ENCODE results near the gene SEZ6L.

SEZ6L gene

GRCh38 chr22:26327306-26327705 lies 158.0 kb downstream of the SEZ6L start:
- H3K4me1 ChIP-seq (ENCODE audit: insufficient read depth, low read length, poor library complexity, severe bottlenecking) = no peaks in the 10 kb centered on the region
- TF ChIP-seq EZH2phosphoT487 (IDR thresholded peaks at IDR 0.05; ENCODE audit: borderline replicate concordance) = no peak
- TF ChIP-seq CTCF (conservative IDR thresholded peaks at IDR 0.05; ENCODE audit: low read length) = no peak

DNA sequence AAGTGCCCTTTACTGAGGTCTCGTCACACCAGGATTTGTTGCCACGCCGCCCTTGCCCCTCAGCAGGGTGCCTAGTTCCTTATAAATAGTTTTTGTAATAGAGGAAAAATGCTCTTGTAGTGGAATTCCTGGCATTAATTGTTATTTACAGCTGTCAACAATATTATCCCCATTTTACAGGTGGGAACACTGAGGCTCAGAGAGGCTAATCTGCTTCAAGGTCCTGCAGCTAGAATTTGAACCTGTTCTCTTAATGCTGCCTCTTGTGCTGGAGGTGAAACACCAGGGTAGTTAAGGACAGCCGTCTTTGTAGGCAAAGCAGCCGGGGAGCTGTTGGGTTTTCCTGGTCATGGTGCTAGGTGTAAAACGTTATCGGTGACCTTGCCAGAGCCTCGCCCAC lies 159.0 kb downstream of the SEZ6L start:
- H3K4me1 ChIP-seq (ENCODE audit: insufficient read depth, low read length, poor library complexity, severe bottlenecking) = no peaks in the 10 kb centered on the region
- H3K9me3 ChIP-seq (ENCODE audit: insufficient read depth, low read depth, low read length) = no peaks in the 10 kb centered on the region
- no peak overlapping the region for H3K9ac ChIP-seq (ENCODE audit: low read depth, low read length, poor library complexity, severe bottlenecking)
- no peak overlapping the region for H3K4me3 ChIP-seq (ENCODE audit: low read length, poor library complexity, severe bottlenecking)
- H3F3A ChIP-seq (ENCODE audit: low read depth) = no peaks in the 10 kb centered on the region
- H3K4me2 ChIP-seq (ENCODE audit: low read depth, low read length, poor library complexity, severe bottlenecking) = no peak overlapping the region
- no peaks in the 10 kb centered on the region for H3K9me2 ChIP-seq (replicated peaks; ENCODE audit: low read depth, low read length)
- no peaks in the 10 kb centered on the region for H3K27me3 ChIP-seq (ENCODE audit: insufficient read depth, low read length, poor library complexity, severe bottlenecking)
- H3K36me3 ChIP-seq (ENCODE audit: insufficient read depth, low read length) = no peaks in the 10 kb centered on the region
- H2AFZ ChIP-seq (ENCODE audit: low read length) = no peak overlapping the region
- TF ChIP-seq EZH2phosphoT487 (IDR thresholded peaks at IDR 0.05; ENCODE audit: borderline replicate concordance) = no peak
- no peak for TF ChIP-seq CTCF (conservative IDR thresholded peaks at IDR 0.05; ENCODE audit: low read length)
- no peaks in the 10 kb centered on the region for H4K20me1 ChIP-seq (ENCODE audit: insufficient read depth, low read length, poor library complexity, severe bottlenecking)
- H3K79me2 ChIP-seq (ENCODE audit: insufficient read depth, low read length) = no peaks in the 10 kb centered on the region

More at GRCh38 chr22:26327306-26327705, 158.0 kb downstream of the SEZ6L start:
- H3K4me3 ChIP-seq (ENCODE audit: low read length, poor library complexity, severe bottlenecking) = no peak overlapping the region
- no peaks in the 10 kb centered on the region for H3K27me3 ChIP-seq (ENCODE audit: insufficient read depth, low read length, poor library complexity, severe bottlenecking)
- H2AFZ ChIP-seq (ENCODE audit: low read length) = no peak overlapping the region
- no peaks in the 10 kb centered on the region for H4K20me1 ChIP-seq (ENCODE audit: insufficient read depth, low read length, poor library complexity, severe bottlenecking)
- no peaks in the 10 kb centered on the region for H3K79me2 ChIP-seq (ENCODE audit: insufficient read depth, low read length)
- H3K4me2 ChIP-seq (ENCODE audit: low read depth, low read length, poor library complexity, severe bottlenecking) = no peak overlapping the region
- no peaks in the 10 kb centered on the region for H3K9me3 ChIP-seq (ENCODE audit: insufficient read depth, low read depth, low read length)
- H3K36me3 ChIP-seq (ENCODE audit: insufficient read depth, low read length) = no peaks in the 10 kb centered on the region
- H3K9me2 ChIP-seq (replicated peaks; ENCODE audit: low read depth, low read length) = no peaks in the 10 kb centered on the region
- H3F3A ChIP-seq (ENCODE audit: low read depth) = no peaks in the 10 kb centered on the region
- H3K9ac ChIP-seq (ENCODE audit: low read depth, low read length, poor library complexity, severe bottlenecking) = no peak overlapping the region

DNA sequence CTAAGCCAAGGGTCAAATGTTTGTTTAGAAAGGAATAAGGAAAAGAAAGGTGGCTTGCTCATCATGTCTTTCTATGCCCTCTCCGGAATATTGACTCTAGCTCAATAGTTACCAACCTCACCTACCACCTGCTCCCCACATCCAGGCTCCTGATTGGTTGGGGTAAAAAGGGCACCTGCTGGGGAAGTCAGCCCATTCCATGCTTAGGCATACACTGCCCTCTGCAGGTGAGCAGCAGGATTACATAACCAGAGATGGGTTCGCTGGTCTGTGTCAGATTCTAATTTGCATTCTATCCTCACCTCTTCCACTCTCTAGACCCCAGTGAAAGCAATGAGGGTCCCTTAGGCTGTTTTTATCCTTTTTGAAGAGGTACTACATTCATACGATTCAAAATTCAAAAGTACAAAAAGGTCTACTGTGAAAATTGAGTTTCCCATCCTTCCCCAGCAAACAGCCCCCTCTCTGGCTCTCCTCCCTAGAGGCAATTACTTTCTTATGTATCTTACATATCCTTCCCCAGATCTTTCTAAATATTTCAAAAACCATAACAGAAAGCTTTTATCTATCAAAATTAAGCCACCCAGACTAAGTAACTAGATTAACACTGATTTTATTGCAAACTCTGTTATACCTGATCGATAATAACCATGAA lies 161.8 kb downstream of the SEZ6L start:
- no peaks in the 10 kb centered on the region for H3K36me3 ChIP-seq (ENCODE audit: insufficient read depth, low read length)
- H3K4me1 ChIP-seq (ENCODE audit: insufficient read depth, low read length, poor library complexity, severe bottlenecking) = no peaks in the 10 kb centered on the region
- no peaks in the 10 kb centered on the region for H4K20me1 ChIP-seq (ENCODE audit: insufficient read depth, low read length, poor library complexity, severe bottlenecking)
- no peak overlapping the region for H3K4me3 ChIP-seq (ENCODE audit: low read length, poor library complexity, severe bottlenecking)
- no peak overlapping the region for H3K4me2 ChIP-seq (ENCODE audit: low read depth, low read length, poor library complexity, severe bottlenecking)
- peak; percentile 98 for TF ChIP-seq CTCF (conservative IDR thresholded peaks at IDR 0.05; ENCODE audit: low read length)
- TF ChIP-seq EZH2phosphoT487 (IDR thresholded peaks at IDR 0.05; ENCODE audit: borderline replicate concordance) = no peak
- H3K27me3 ChIP-seq (ENCODE audit: insufficient read depth, low read length, poor library complexity, severe bottlenecking) = no peaks in the 10 kb centered on the region
- no peak overlapping the region for H2AFZ ChIP-seq (ENCODE audit: low read length)
- no peaks in the 10 kb centered on the region for H3K79me2 ChIP-seq (ENCODE audit: insufficient read depth, low read length)
- H3K9ac ChIP-seq (ENCODE audit: low read depth, low read length, poor library complexity, severe bottlenecking) = no peak overlapping the region
- no peaks in the 10 kb centered on the region for H3K9me3 ChIP-seq (ENCODE audit: insufficient read depth, low read depth, low read length)
- H3F3A ChIP-seq (ENCODE audit: low read depth) = no peaks in the 10 kb centered on the region
- no peaks in the 10 kb centered on the region for H3K9me2 ChIP-seq (replicated peaks; ENCODE audit: low read depth, low read length)

All from Loucy (cell line).